Endothelial cell of umbilical vein (primary cell): Measurements from ENCODE around the gene MICAL3. TPM values are rescaled to one million over a fixed set of nuclear protein-coding genes. Genes with fewer than 3 reads are reported as not detected.

Source experiments
- BruUV-seq: library from RNA; stranded (reverse); fragments of 400-500 nt; replicated peaks from 2 replicates; lab custom pipeline; 2021; lab: Mats Ljungman, UMichigan
- CTCF ChIA-PET: fragments of 300-600, 350-600 bp; sonication (Branson Sonifier 250); formaldehyde crosslinking; loops from one replicate; lab custom pipeline; 2021; ENCODE audit warnings: antibody characterized with exemption, inconsistent platforms; lab: Charles Lee
- POLR2A ChIA-PET: fragments of 300-600, 350-600 bp; sonication (Branson Sonifier 250); formaldehyde crosslinking; loops from one replicate; lab custom pipeline; 2021; ENCODE audit warnings: antibody characterized with exemption, inconsistent platforms; lab: Charles Lee
- DNase-seq: peaks from one replicate; pipeline ENCODE4 v3.0.0-alpha.2; 2011; ENCODE audit warnings: low read depth, low spot score
- FAIRE-seq: peaks from 2 replicates; lab custom pipeline; 2011; peaks lifted over from hg19 to GRCh38; lab: Jason Lieb, UNC
- H2AFZ ChIP-seq: 2 replicates; pipeline ENCODE4 v1.6.0; 2012; ENCODE audit warnings: low read depth, low read length, control low read depth, inconsistent platforms
- H3K27ac ChIP-seq: 2 replicates; pipeline ENCODE4 v1.5.1; 2011; ENCODE audit warnings: low read depth, mild to moderate bottlenecking, control low read depth, low read length, moderate library complexity; ENCODE audit not compliant: insufficient read depth
- H3K27me3 ChIP-seq, 2 experiments: 2 replicates each; pipeline versions ENCODE4 v1.6.0 to v1.6.1; 2011; ENCODE audit warnings: low read length in 2 of 2, mixed read lengths in 1 of 2; ENCODE audit not compliant: control insufficient read depth in 2 of 2, insufficient read depth in 2 of 2
- H3K36me3 ChIP-seq, 2 experiments: 2 replicates in 1 of 2; 3 replicates in 1 of 2; pipeline ENCODE4 v1.5.1; 2011; ENCODE audit warnings: low read length in 2 of 2, mild to moderate bottlenecking in 1 of 2, moderate library complexity in 1 of 2; ENCODE audit not compliant: control insufficient read depth in 2 of 2, insufficient read depth in 2 of 2; ENCODE audit errors: extremely low read depth in 1 of 2
- H3K4me1 ChIP-seq: 3 replicates; pipeline ENCODE4 v1.5.1; 2011; ENCODE audit warnings: mild to moderate bottlenecking, low read length; ENCODE audit not compliant: control insufficient read depth, insufficient read depth; ENCODE audit errors: extremely low read depth
- H3K4me2 ChIP-seq: 2 replicates; pipeline ENCODE4 v1.6.1; 2011; ENCODE audit warnings: low read length, control low read depth, mixed read lengths; ENCODE audit not compliant: insufficient read depth
- H3K4me3 ChIP-seq, 3 experiments: fragments of 200-600 bp in 1 of 3; sonication (generic), shearing (Covaris generic) in 1 of 3; replicated peaks in 1 of 3; 2 replicates each; pipeline ENCODE4 v1.5.1; 2011 to 2016; ENCODE audit warnings: control low read depth in 3 of 3, low read length in 3 of 3, mild to moderate bottlenecking in 2 of 3, inconsistent platforms in 1 of 3, low read depth in 1 of 3, moderate library complexity in 1 of 3; ENCODE audit not compliant: insufficient read depth in 1 of 3
- H3K79me2 ChIP-seq: 2 replicates; pipeline ENCODE4 v1.6.0; 2012; ENCODE audit warnings: low read length, inconsistent platforms; ENCODE audit not compliant: control insufficient read depth, insufficient read depth
- H3K9ac ChIP-seq: replicated peaks from 2 replicates; pipeline ENCODE3; 2011; ENCODE audit warnings: low read length, control low read depth; ENCODE audit not compliant: insufficient read depth; ENCODE audit errors: extremely low read depth
- H3K9me1 ChIP-seq: replicated peaks from 3 replicates; pipeline ENCODE4 v1.6.0; 2011; ENCODE audit warnings: mild to moderate bottlenecking, low read length; ENCODE audit not compliant: control insufficient read depth, insufficient read depth; ENCODE audit errors: extremely low read depth
- H3K9me3 ChIP-seq: replicated peaks from 2 replicates; pipeline ENCODE4 v1.5.1; 2012; ENCODE audit warnings: low read length, inconsistent platforms; ENCODE audit not compliant: control insufficient read depth, insufficient read depth
- H4K20me1 ChIP-seq: replicated peaks from 2 replicates; pipeline ENCODE3; 2011; ENCODE audit warnings: mild to moderate bottlenecking, low read length; ENCODE audit not compliant: control insufficient read depth, insufficient read depth; ENCODE audit errors: extremely low read depth
- EZH2 ChIP-seq: IDR thresholded peaks from 2 replicates; pipeline ENCODE4 v1.6.1; 2012; ENCODE audit warnings: borderline replicate concordance, low read depth, mild to moderate bottlenecking, moderate library complexity, low read length, inconsistent platforms; ENCODE audit not compliant: severe bottlenecking
- FOS ChIP-seq: IDR thresholded peaks from 2 replicates; pipeline ENCODE4 v1.6.1; 2011; ENCODE audit warnings: mild to moderate bottlenecking, low read length, moderate library complexity, borderline replicate concordance; ENCODE audit not compliant: insufficient read depth
- GATA2 ChIP-seq: IDR thresholded peaks from 2 replicates; pipeline ENCODE4 v1.7.0; 2011; ENCODE audit warnings: low read depth, mild to moderate bottlenecking, moderate library complexity, mixed read lengths, low read length; ENCODE audit not compliant: insufficient read length, insufficient read depth
- JUN ChIP-seq: IDR thresholded peaks from 2 replicates; pipeline ENCODE4 v1.6.1; 2011; ENCODE audit warnings: borderline replicate concordance, low read depth; ENCODE audit not compliant: insufficient read length, insufficient read depth
- MYC ChIP-seq: IDR thresholded peaks from one replicate; pipeline ENCODE4 v1.6.1; 2011; ENCODE audit warnings: mild to moderate bottlenecking, low read depth, low read length
- POLR2A ChIP-seq: IDR thresholded peaks from 2 replicates; pipeline ENCODE4 v1.6.1; 2012; ENCODE audit warnings: low read depth, mild to moderate bottlenecking, control low read depth, low read length
- POLR2AphosphoS5 ChIP-seq: IDR thresholded peaks from 2 replicates; pipeline ENCODE4 v1.6.1; 2012; ENCODE audit warnings: low read depth, mild to moderate bottlenecking, control low read depth, low read length, moderate library complexity; ENCODE audit not compliant: insufficient read depth
- dilution Hi-C: fragments of 300-500 bp; cut with MboI; formaldehyde crosslinking; loops from one replicate; pipeline ENCODE4 v1.15.0; 2019; ENCODE audit warnings: low sequenced_read_pairs; ENCODE audit not compliant: extremely low pct_ligation_motif_present
- intact Hi-C: fragments of 100-400 bp; cut with micrococcal nuclease; formaldehyde crosslinking; loops from one replicate; pipeline ENCODE4 v1.10.0; 2022
- polyA plus RNA-seq, 4 experiments: library from polyadenylated mRNA; depleted of rRNA in 3 of 4; stranded (reverse) in 3 of 4; unstranded in 1 of 4; fragments of >200 nt; gene quantifications; 2 replicates each; pipeline versions ENCODE4 v1.2.1 to v1.2.3, GENCODE V29; 2011 to 2012; ENCODE audit warnings: missing spikeins in 1 of 4
- total RNA-seq: library from RNA; stranded (reverse); gene quantifications from 2 replicates; pipeline ENCODE4 v1.2.3, GENCODE V29; 2021
- TF ChIP-seq, protein P1 (sequence below), 2 donors: IDR thresholded peaks; 1 replicate in 1 of 2; 2 replicates in 1 of 2; pipeline ENCODE4 v1.5.1; 2011; ENCODE audit warnings: low read length in 2 of 2, mild to moderate bottlenecking in 2 of 2, moderate library complexity in 2 of 2, control low read depth in 1 of 2, inconsistent platforms in 1 of 2, low read depth in 1 of 2; ENCODE audit not compliant: insufficient read depth in 1 of 2; ENCODE audit errors: extremely low read depth in 1 of 2
- TF ChIP-seq, protein P2 (sequence below): IDR thresholded peaks from 2 replicates; pipeline ENCODE4 v1.6.1; 2011; ENCODE audit not compliant: insufficient read depth, insufficient read length

MICAL3 gene
- total and polyA plus RNA-seq, 2 donors (not counting 3 experiments of a cell fraction or from before 2014, with no cell fraction given) = 14.5 to 63.7 TPM

DNA sequence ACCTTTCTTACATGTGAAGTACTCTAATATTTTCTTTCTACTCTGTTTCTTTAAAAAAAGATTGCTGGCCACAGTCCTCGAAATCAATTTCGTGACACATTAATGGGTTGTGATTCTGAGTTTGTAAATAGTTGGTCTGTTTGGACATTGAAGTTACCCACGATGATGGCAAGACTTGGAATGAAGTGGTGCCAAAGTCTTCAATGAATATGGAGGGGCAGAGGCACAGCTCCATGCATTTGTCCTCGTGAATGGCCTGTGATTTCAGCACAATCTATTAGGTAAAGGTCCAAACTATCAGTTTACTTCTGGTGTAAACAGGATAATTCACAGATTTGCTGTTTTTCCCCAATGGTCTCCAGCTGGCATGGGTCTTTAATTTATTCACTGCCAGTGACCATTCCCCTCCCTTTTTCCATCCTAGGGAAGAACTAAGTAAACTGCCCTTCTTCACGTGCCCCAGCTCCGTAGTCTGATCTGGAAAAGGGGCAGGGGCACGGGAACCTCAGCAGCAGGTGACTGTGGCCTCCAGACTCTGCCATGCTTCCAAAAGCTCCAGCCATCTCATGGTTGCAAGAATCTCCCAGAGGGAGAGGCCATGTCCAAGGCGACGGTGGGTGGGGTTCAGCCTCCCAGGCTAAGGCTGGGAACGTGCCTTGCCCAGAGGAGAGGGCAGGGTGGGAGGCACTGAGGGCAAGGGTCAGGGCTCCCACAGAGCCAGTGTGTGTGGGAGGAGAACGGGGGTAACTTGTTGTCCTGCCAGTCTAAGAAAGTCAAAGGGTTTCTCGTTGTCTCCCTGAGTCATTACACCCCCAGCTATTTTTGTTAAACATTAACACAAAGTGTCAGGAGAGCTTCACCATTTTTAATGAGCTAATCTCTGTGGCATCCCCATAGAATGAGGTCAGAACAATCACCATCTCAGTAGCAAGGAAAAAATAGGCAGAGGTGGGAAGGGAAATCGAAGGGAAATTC is 36.6 kb upstream of the MICAL3 start:
- Histone ChIP-seq H3K27ac (no peak overlapping the region), H3K9me1 (no peaks in the 10 kb centered on the region), H2AFZ (no peak overlapping the region), H3K27me3 (peaks cover 2 to 3% of the 10 kb centered on the region in 2 experiments), H4K20me1 (no peaks in the 10 kb centered on the region), H3K4me1 (peaks cover 16% of the 10 kb centered on the region), H3K4me3 (no peak overlapping the region), H3K36me3 (no peaks in the 10 kb centered on the region), H3K9ac (no peak overlapping the region), H3K4me2 (no peak overlapping the region), H3K79me2 (no peaks in the 10 kb centered on the region), H3K9me3 (no peaks in the 10 kb centered on the region)
- FAIRE-seq (no peak), DNase-seq (no peak)
- intact Hi-C loops (no loop called here), dilution Hi-C loops (no loop called here)
- POLR2A ChIA-PET = no interaction called here
- BruUV-seq = no TSS peak
- CTCF ChIA-PET = interaction anchor here (0.5 to 2.9 kb wide), 3 partner anchors 15 to 111 kb away, joined by 3 to 19 read pairs (median 4); no protein-coding TSS in a partner anchor
- TF ChIP-seq MYC = no peak
- TF ChIP-seq FOS = no peak
- TF ChIP-seq JUN = no peak
- no peak for TF ChIP-seq POLR2AphosphoS5
- no peak for TF ChIP-seq GATA2
- TF ChIP-seq EZH2 = no peak
- no peak for TF ChIP-seq POLR2A
- TF ChIP-seq, protein P1, sequence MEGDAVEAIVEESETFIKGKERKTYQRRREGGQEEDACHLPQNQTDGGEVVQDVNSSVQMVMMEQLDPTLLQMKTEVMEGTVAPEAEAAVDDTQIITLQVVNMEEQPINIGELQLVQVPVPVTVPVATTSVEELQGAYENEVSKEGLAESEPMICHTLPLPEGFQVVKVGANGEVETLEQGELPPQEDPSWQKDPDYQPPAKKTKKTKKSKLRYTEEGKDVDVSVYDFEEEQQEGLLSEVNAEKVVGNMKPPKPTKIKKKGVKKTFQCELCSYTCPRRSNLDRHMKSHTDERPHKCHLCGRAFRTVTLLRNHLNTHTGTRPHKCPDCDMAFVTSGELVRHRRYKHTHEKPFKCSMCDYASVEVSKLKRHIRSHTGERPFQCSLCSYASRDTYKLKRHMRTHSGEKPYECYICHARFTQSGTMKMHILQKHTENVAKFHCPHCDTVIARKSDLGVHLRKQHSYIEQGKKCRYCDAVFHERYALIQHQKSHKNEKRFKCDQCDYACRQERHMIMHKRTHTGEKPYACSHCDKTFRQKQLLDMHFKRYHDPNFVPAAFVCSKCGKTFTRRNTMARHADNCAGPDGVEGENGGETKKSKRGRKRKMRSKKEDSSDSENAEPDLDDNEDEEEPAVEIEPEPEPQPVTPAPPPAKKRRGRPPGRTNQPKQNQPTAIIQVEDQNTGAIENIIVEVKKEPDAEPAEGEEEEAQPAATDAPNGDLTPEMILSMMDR (IDR thresholded peaks at IDR 0.05; ENCODE audit: extremely low read depth in 1 of 2, insufficient read depth in 1 of 2, low read depth in 1 of 2, low read length in 2 of 2) = no peak
- TF ChIP-seq, protein P2, sequence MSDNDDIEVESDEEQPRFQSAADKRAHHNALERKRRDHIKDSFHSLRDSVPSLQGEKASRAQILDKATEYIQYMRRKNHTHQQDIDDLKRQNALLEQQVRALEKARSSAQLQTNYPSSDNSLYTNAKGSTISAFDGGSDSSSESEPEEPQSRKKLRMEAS = no peak
